MM.1S (cell line): Measurements from ENCODE around the gene TERT.

Source experiments
- DNase-seq: peaks from one replicate; pipeline ENCODE4 v3.0.0-alpha.2; 2015
- H2AFZ ChIP-seq: fragments of 300-600 bp; sonication (generic); 2 replicates; pipeline ENCODE4 v1.6.0; 2016; ENCODE audit warnings: antibody characterized with exemption, low read length
- H3F3A ChIP-seq: fragments of 300-600 bp; sonication (generic); 2 replicates; pipeline ENCODE4 v1.6.1; 2016; ENCODE audit warnings: mild to moderate bottlenecking, antibody characterized with exemption, low read length, moderate library complexity, mixed read lengths; ENCODE audit not compliant: insufficient read depth
- H3K27ac ChIP-seq: fragments of 300-600 bp; sonication (generic); 2 replicates; pipeline ENCODE4 v1.5.1; 2016; ENCODE audit warnings: mild to moderate bottlenecking, low read length
- H3K27me3 ChIP-seq: fragments of 300-600 bp; sonication (generic); replicated peaks from 2 replicates; pipeline ENCODE4 v1.6.0; 2016; ENCODE audit warnings: low read length; ENCODE audit not compliant: insufficient read depth
- H3K36me3 ChIP-seq: fragments of 300-600 bp; sonication (generic); replicated peaks from 2 replicates; pipeline ENCODE4 v1.6.1; 2016; ENCODE audit warnings: mild to moderate bottlenecking, low read length, mixed read lengths; ENCODE audit not compliant: insufficient read depth
- H3K4me1 ChIP-seq: fragments of 300-600 bp; sonication (generic); 2 replicates; pipeline ENCODE4 v1.6.1; 2016; ENCODE audit warnings: low read length, mixed read lengths
- H3K4me2 ChIP-seq: fragments of 300-600 bp; sonication (generic); 2 replicates; pipeline ENCODE4 v1.6.0; 2016; ENCODE audit warnings: low read depth, low read length
- H3K4me3 ChIP-seq: fragments of 300-600 bp; sonication (generic); 2 replicates; pipeline ENCODE4 v1.5.1; 2016; ENCODE audit warnings: low read length, mixed read lengths
- H3K79me2 ChIP-seq: fragments of 300-600 bp; sonication (generic); 2 replicates; pipeline ENCODE4 v1.6.1; 2016; ENCODE audit warnings: mixed run types, low read length, mixed read lengths
- H3K9ac ChIP-seq: fragments of 300-600 bp; sonication (generic); 2 replicates; pipeline ENCODE4 v1.6.1; 2016; ENCODE audit warnings: low read length, mixed read lengths
- H3K9me2 ChIP-seq: fragments of 300-600 bp; sonication (generic); replicated peaks from 2 replicates; pipeline ENCODE4 v1.6.1; 2016; ENCODE audit warnings: mild to moderate bottlenecking, low read length, mixed read lengths; ENCODE audit not compliant: insufficient read depth
- H3K9me3 ChIP-seq: fragments of 300-600 bp; sonication (generic); replicated peaks from 2 replicates; pipeline ENCODE4 v1.6.1; 2016; ENCODE audit warnings: mild to moderate bottlenecking, low read length, mixed read lengths; ENCODE audit not compliant: insufficient read depth
- H4K20me1 ChIP-seq: fragments of 300-600 bp; sonication (generic); 2 replicates; pipeline ENCODE4 v1.6.1; 2016; ENCODE audit warnings: mild to moderate bottlenecking, low read length, moderate library complexity, mixed read lengths; ENCODE audit not compliant: insufficient read depth
- CTCF ChIP-seq: fragments of 300-600 bp; sonication (generic); IDR thresholded peaks from 2 replicates; pipeline ENCODE4 v1.5.1; 2016; ENCODE audit warnings: antibody characterized with exemption, low read length, mixed read lengths
- EZH2 ChIP-seq: fragments of 300-600 bp; sonication (generic); optimal IDR thresholded peaks from 2 replicates; pipeline ENCODE3; 2017; ENCODE audit warnings: low read depth, mild to moderate bottlenecking, antibody characterized with exemption, low read length, mixed read lengths
- EZH2phosphoT487 ChIP-seq: fragments of 300-600 bp; sonication (generic); IDR thresholded peaks from 2 replicates; pipeline ENCODE4 v1.6.1; 2018; ENCODE audit warnings: antibody characterized with exemption, low read length

The TERT gene

GRCh38 chr5:1211701-1212100 lies 83.2 kb downstream of the TERT start:
- no peak overlapping the region for H3K27ac ChIP-seq
- no peak overlapping the region for H3K4me3 ChIP-seq
- no peaks in the 10 kb centered on the region for H4K20me1 ChIP-seq
- no peak overlapping the region for H3K9ac ChIP-seq
- H3K4me2 ChIP-seq: no peak overlapping the region
- no peaks in the 10 kb centered on the region; the same call in 1 of the 2 replicates for H3K27me3 ChIP-seq
- no peaks in the 10 kb centered on the region for H3K36me3 ChIP-seq
- H3K79me2 ChIP-seq: no peaks in the 10 kb centered on the region
- no peak for DNase-seq
- no peaks in the 10 kb centered on the region for H3F3A ChIP-seq
- peaks cover 11% of the 10 kb centered on the region for H3K4me1 ChIP-seq
- TF ChIP-seq EZH2phosphoT487: no peak
- TF ChIP-seq CTCF: no peak
- TF ChIP-seq EZH2: no peak
- no peaks in the 10 kb centered on the region for H3K9me3 ChIP-seq
- H2AFZ ChIP-seq: no peak overlapping the region
- H3K9me2 ChIP-seq: no peaks in the 10 kb centered on the region

GRCh38 chr5:1210832-1211251 lies 84.0 kb downstream of the TERT start:
- no peak for DNase-seq
- H3K9me3 ChIP-seq: no peaks in the 10 kb centered on the region
- H3K9me2 ChIP-seq: no peaks in the 10 kb centered on the region
- no peak for TF ChIP-seq EZH2phosphoT487
- H3K27me3 ChIP-seq: no peaks in the 10 kb centered on the region; the same call in 1 of the 2 replicates
- peaks cover 11% of the 10 kb centered on the region for H3K4me1 ChIP-seq
- no peak overlapping the region for H3K4me2 ChIP-seq
- H2AFZ ChIP-seq: no peak overlapping the region
- H3K79me2 ChIP-seq: no peaks in the 10 kb centered on the region
- no peak overlapping the region for H3K9ac ChIP-seq
- H3K27ac ChIP-seq: no peak overlapping the region
- no peaks in the 10 kb centered on the region for H4K20me1 ChIP-seq
- no peaks in the 10 kb centered on the region for H3K36me3 ChIP-seq
- H3F3A ChIP-seq: no peaks in the 10 kb centered on the region
- no peak overlapping the region for H3K4me3 ChIP-seq

- H3K36me3 ChIP-seq: no peaks in the 10 kb centered on the region
- no peak overlapping the region for H3K4me2 ChIP-seq
- no peaks in the 10 kb centered on the region for H3K9me3 ChIP-seq
- no peaks in the 10 kb centered on the region for H3F3A ChIP-seq
- H3K9ac ChIP-seq: no peak overlapping the region
- no peak for DNase-seq
- no peaks in the 10 kb centered on the region for H3K27me3 ChIP-seq
- no peak overlapping the region for H3K27ac ChIP-seq
- TF ChIP-seq EZH2: no peak
- TF ChIP-seq CTCF: no peak
- no peak for TF ChIP-seq EZH2phosphoT487
- no peaks in the 10 kb centered on the region for H4K20me1 ChIP-seq
- peaks cover 11% of the 10 kb centered on the region for H3K4me1 ChIP-seq
- H3K79me2 ChIP-seq: no peaks in the 10 kb centered on the region
- peak overlapping the region; percentile 48; the same call in 1 of the 2 replicates for H2AFZ ChIP-seq
- H3K9me2 ChIP-seq: no peaks in the 10 kb centered on the region
- H3K4me3 ChIP-seq: no peak overlapping the region
Observed at GRCh38 chr5:1209896-1210776, 84.7 kb downstream of the TERT start.

- H3K4me3 ChIP-seq: no peak overlapping the region
- TF ChIP-seq EZH2: no peak
- no peak for TF ChIP-seq CTCF
- TF ChIP-seq EZH2phosphoT487: no peak
- no peaks in the 10 kb centered on the region for H3K9me2 ChIP-seq
- no peak overlapping the region for H3K27ac ChIP-seq
- no peaks in the 10 kb centered on the region for H3K79me2 ChIP-seq
- H3K4me1 ChIP-seq: peaks cover 11% of the 10 kb centered on the region
- H4K20me1 ChIP-seq: no peaks in the 10 kb centered on the region
- H3K27me3 ChIP-seq: no peaks in the 10 kb centered on the region
- H3F3A ChIP-seq: no peaks in the 10 kb centered on the region
- no peak overlapping the region for H3K4me2 ChIP-seq
- peak overlapping the region; percentile 48; the same call in 1 of the 2 replicates for H2AFZ ChIP-seq
- DNase-seq: no peak
- H3K9ac ChIP-seq: no peak overlapping the region
- no peaks in the 10 kb centered on the region for H3K9me3 ChIP-seq
- H3K36me3 ChIP-seq: no peaks in the 10 kb centered on the region
Observed at GRCh38 chr5:1209489-1209852, 85.4 kb downstream of the TERT start.
